Measurements from ENCODE around the gene AHR.

DNA sequence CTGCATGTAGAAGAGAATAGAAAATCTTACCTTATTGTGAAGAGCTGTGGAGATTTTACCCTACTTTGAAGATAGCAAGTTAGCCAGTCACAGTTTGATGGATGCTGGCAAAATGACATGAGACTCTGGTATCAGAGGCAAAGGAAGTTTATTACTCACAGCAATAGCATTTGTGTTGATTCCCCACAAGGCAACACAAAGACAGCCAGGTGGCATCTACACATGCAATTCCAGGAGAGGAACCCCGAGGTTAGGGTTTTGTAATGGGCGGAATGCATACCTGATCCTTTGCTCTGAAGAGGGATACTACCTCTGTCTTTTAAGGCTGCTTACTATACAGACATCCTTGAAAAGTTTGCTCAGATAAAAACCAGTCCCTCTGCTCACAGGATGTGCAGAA, 59.5 kb downstream of the AHR start:
- TF ChIP-seq, protein P1, sequence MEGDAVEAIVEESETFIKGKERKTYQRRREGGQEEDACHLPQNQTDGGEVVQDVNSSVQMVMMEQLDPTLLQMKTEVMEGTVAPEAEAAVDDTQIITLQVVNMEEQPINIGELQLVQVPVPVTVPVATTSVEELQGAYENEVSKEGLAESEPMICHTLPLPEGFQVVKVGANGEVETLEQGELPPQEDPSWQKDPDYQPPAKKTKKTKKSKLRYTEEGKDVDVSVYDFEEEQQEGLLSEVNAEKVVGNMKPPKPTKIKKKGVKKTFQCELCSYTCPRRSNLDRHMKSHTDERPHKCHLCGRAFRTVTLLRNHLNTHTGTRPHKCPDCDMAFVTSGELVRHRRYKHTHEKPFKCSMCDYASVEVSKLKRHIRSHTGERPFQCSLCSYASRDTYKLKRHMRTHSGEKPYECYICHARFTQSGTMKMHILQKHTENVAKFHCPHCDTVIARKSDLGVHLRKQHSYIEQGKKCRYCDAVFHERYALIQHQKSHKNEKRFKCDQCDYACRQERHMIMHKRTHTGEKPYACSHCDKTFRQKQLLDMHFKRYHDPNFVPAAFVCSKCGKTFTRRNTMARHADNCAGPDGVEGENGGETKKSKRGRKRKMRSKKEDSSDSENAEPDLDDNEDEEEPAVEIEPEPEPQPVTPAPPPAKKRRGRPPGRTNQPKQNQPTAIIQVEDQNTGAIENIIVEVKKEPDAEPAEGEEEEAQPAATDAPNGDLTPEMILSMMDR (IDR thresholded peaks at IDR 0.05; ENCODE audit: low read depth, low read length, poor library complexity, severe bottlenecking): no peak
- no peak for TF ChIP-seq EZH2phosphoT487 (IDR thresholded peaks at IDR 0.05; ENCODE audit: borderline replicate concordance, low read length)
